Right lobe of liver (tissue), 6 donors: ENCODE measurements around the gene CHST13. TPM values are rescaled to one million over a fixed set of nuclear protein-coding genes. Genes with fewer than 3 reads are reported as not detected.

Experiments
- ATAC-seq, 4 donors: fragments of 200-7000 bp; cut with Tn5 transposase; one replicate each; pipeline ENCODE4 v1.9.1; 2020; ENCODE audit warnings: mild to moderate bottlenecking in 4 of 4, moderate library complexity in 4 of 4
- DNase-seq, 3 donors: peaks; one replicate each; pipeline ENCODE4 v3.0.0-alpha.2; 2020
- H3K27ac ChIP-seq, 3 donors: fragments of 200-600 bp; one replicate each; pipeline ENCODE4 v1.8.0; 2022
- H3K27me3 ChIP-seq, 2 donors: fragments of 200-600 bp; one replicate each; pipeline ENCODE4 v1.8.0; 2022
- H3K36me3 ChIP-seq, 4 donors: fragments of 200-600 bp; sonication (generic) in 1 of 4; one replicate each; pipeline versions ENCODE4 v1.5.1 to v1.8.0; 2017 to 2022; ENCODE audit warnings: control low read depth in 1 of 4
- H3K4me1 ChIP-seq, 4 donors: fragments of 200-600 bp; sonication (generic) in 1 of 4; one replicate each; pipeline versions ENCODE4 v1.5.1 to v1.8.0; 2017 to 2022; ENCODE audit warnings: control low read depth in 1 of 4
- H3K4me3 ChIP-seq, 3 donors: fragments of 200-600 bp; one replicate each; pipeline ENCODE4 v1.8.0; 2022
- H3K9me3 ChIP-seq, 4 donors: fragments of 200-600 bp; sonication (generic) in 1 of 4; one replicate each; pipeline versions ENCODE4 v1.5.1 to v1.8.0; 2017 to 2022; ENCODE audit warnings: control low read depth in 1 of 4
- POLR2A ChIP-seq: fragments of 450-650 bp; IDR thresholded peaks from one replicate; pipeline ENCODE4 v1.6.1; 2017; ENCODE audit warnings: antibody characterized with exemption, mild to moderate bottlenecking
- WGBS: methylation state at CpG from one replicate; pipeline ENCODE4 v1.1.6; 2018; ENCODE audit warnings: low coverage, low lambda C conversion rate; ENCODE audit not compliant: insufficient coverage; ENCODE audit errors: missing lambda C conversion rate; 5-methylcytosine and 5-hydroxymethylcytosine counted together
- intact Hi-C, 2 donors: fragments of 100-400 bp; cut with DNase I; formaldehyde crosslinking; loops; one replicate each; pipeline versions ENCODE4 v1.11.2 to v1.14.1; 2022
- total RNA-seq, 6 experiments: library from RNA; depleted of rRNA in 2 of 6; stranded (reverse); fragments of >200 nt in 2 of 6; fragmentation: NEBNext Ultra II Directional in 3 of 6; extraction: Animal tissue kit (Norgen Biotek cat#: 25700) in 3 of 6; gene quantifications; one replicate each; pipeline versions ENCODE4 v1.1.0 to v1.2.4, GENCODE V29; 2016 to 2023
- TF ChIP-seq, protein P1 (sequence below), 4 donors: fragments of 200-600 bp in 3 of 4; fragments of 450-650 bp in 1 of 4; IDR thresholded peaks; one replicate each; pipeline versions ENCODE4 v1.5.1 to v1.8.0; 2016 to 2022; ENCODE audit warnings: antibody characterized with exemption in 4 of 4, mild to moderate bottlenecking in 2 of 4
- donor health status: DM: no; HTN: yes; CAD: no.
- donor health status: DM: no; HTN: no; CAD: no.
- donor health status: DM: no; HTN: no; CAD: no.
- donor health status: DM: no; HTN: yes; CAD: no.
- donor health status: DM: no; HTN: yes; CAD: no.

Gene CHST13
- total RNA-seq, 6 experiments from 2014 or later = 23.5 to 48.9 (median 28.2) TPM

DNA sequence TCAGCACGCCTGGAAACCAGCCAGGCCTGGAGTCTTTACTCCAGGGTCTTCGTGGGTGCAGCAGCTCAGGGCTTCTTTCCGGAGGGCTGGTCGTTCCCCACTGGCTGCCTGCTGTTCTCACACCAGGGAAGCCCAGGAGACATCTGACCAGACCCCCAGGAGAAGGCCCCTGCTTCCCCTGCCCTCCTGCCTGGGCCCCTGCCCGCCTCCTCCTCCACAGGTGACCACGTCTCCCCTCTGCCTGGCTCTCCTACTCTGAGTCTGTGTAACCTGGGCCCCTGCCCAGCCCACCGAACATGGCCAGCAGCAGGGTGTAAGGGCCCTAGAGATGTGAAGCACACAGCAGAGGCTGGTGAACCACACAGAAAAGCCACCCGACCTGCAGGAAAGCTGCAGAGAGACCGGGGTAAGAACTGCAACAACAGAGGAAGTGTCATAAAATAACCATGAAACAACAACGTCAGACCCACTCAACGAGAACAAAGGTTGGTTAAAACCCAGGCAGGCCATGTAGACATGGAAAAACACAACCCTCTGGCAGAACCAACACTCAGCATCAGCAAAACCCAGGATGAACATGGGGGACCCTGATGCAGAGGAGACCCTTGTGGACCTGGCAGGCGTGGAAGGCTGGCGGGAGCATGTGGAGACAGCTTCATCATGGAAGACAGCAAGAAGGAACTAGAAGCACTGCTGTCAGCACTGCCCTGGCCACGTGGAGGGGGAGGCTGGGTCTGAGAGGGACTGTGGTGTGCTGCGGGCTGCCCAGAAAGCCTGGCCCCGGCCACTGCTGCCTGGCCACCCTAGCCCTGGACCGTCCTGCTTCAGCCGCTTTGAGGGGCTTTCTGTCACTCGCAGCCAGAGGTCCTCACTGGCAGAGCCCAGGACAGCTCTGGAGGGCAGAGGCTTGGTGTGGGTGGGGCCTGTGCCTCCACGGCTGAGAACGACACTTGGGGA is 26.8 kb upstream of the CHST13 start:
- Histone ChIP-seq H3K27me3 (no peaks in the 10 kb centered on the region), H3K4me1 (peaks cover 0 to under 1% (median 0%) of the 10 kb centered on the region in 4 donors), H3K9me3 (no peaks in the 10 kb centered on the region), H3K4me3 (no peak overlapping the region), H3K27ac (no peak overlapping the region), H3K36me3 (peaks cover 0 to 11% (median 0%) of the 10 kb centered on the region in 4 donors)
- no peak for DNase-seq
- WGBS = 74% methylated on average over 11 of the region's 21 CpGs
- intact Hi-C loops = no loop called here
- TF ChIP-seq, protein P1, sequence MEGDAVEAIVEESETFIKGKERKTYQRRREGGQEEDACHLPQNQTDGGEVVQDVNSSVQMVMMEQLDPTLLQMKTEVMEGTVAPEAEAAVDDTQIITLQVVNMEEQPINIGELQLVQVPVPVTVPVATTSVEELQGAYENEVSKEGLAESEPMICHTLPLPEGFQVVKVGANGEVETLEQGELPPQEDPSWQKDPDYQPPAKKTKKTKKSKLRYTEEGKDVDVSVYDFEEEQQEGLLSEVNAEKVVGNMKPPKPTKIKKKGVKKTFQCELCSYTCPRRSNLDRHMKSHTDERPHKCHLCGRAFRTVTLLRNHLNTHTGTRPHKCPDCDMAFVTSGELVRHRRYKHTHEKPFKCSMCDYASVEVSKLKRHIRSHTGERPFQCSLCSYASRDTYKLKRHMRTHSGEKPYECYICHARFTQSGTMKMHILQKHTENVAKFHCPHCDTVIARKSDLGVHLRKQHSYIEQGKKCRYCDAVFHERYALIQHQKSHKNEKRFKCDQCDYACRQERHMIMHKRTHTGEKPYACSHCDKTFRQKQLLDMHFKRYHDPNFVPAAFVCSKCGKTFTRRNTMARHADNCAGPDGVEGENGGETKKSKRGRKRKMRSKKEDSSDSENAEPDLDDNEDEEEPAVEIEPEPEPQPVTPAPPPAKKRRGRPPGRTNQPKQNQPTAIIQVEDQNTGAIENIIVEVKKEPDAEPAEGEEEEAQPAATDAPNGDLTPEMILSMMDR (IDR thresholded peaks at IDR 0.05) = no peak
- TF ChIP-seq POLR2A = no peak
- peak in 1 of 4 donors; percentile 16 for ATAC-seq

DNA sequence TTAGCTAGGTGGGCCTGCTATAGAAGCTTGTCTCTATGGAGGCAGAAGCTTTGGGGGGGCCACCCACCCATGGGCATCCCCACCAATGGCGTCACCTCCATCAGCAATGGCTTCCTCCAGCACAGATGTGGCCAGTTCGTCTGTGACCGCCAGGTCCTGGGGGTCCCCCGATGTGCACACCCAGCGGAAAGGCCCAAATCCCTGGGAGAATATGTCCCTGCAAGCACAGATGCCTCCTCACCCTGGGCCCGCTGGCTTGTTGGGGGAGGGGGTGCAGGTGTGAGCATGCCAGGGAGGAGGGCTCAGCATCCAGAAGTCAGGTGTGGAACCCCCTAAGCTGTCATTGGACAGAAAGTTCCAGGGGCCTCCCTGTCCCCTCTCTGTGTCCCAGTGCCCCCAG is 26.0 kb upstream of the CHST13 start:
- no CpG with 5 or more reads among the region's 6 CpGs for WGBS
- H3K36me3 ChIP-seq = peaks cover 0 to 14% (median 0%) of the 10 kb centered on the region in 4 donors
- DNase-seq = no peak
- no peak for ATAC-seq
- no peak overlapping the region for H3K27ac ChIP-seq
- no peaks in the 10 kb centered on the region for H3K9me3 ChIP-seq
- intact Hi-C loops = no loop called here
- no peak for TF ChIP-seq POLR2A
- TF ChIP-seq, protein P1 (IDR thresholded peaks at IDR 0.05) = no peak
- H3K27me3 ChIP-seq = no peaks in the 10 kb centered on the region
- no peak overlapping the region for H3K4me3 ChIP-seq
- H3K4me1 ChIP-seq = no peaks in the 10 kb centered on the region

DNA sequence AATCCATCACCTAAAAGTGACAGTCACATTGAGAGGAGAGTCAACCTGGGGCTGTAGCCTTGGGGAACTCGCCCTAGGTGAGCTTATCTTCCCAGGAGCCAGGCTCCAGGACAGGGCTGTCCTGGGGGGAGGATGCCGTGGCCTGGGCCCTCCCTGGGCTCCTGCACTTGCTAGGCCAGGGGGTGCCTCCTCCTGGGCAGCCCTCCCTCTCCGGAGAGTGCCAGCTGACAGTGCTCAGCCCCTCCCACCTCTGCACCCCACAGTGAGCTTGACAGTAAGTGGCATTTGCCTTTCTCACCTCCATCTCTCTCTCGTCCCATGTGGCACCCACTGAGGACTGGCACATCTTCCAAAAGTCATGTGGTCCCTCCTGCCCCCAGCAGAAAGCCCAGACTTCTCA is 25.5 kb upstream of the CHST13 start:
- intact Hi-C loops = no loop called here
- DNase-seq = no peak
- Histone ChIP-seq H3K36me3 (peaks cover 0 to 14% (median 0%) of the 10 kb centered on the region in 4 donors), H3K4me1 (no peaks in the 10 kb centered on the region), H3K9me3 (no peaks in the 10 kb centered on the region), H3K27ac (no peak overlapping the region), H3K27me3 (no peaks in the 10 kb centered on the region), H3K4me3 (no peak overlapping the region)
- TF ChIP-seq POLR2A = no peak
- TF ChIP-seq, protein P1 (IDR thresholded peaks at IDR 0.05) = no peak
- 100% methylated on average over 1 of the region's 4 CpGs for WGBS
- no peak for ATAC-seq

DNA sequence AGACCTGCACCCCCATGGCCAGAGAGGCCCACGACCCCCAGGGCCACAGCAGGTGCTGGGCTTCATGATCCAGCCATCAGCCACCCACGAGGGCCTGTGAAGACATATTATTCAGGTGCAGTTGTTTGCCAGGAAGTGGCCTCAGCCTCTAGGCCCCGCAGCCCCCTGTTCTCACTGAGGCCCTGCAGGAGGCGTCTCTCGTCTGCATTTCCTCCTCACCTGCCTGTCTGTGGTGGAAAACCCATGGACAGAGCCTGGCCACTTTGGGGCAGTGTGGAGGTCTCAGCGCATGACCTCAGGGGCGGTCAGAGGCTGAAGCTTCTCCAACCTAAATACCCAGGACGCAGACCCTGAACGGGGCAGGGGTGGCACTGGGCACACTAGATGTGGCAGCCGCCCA is 25.0 kb upstream of the CHST13 start:
- Histone ChIP-seq H3K27ac (no peak overlapping the region), H3K9me3 (no peaks in the 10 kb centered on the region), H3K36me3 (peaks cover 0 to 14% (median 0%) of the 10 kb centered on the region in 4 donors), H3K4me3 (no peak overlapping the region), H3K27me3 (no peaks in the 10 kb centered on the region), H3K4me1 (no peaks in the 10 kb centered on the region)
- intact Hi-C loops = no loop called here
- DNase-seq (peak in 1 of 3 donors; percentile 33), ATAC-seq (no peak)
- TF ChIP-seq POLR2A = no peak
- TF ChIP-seq, protein P1 (IDR thresholded peaks at IDR 0.05) = no peak
- WGBS = 47% methylated on average over 2 of the region's 10 CpGs
